Measurements from ENCODE around the gene MTSS2.

The MTSS2 gene

DNA sequence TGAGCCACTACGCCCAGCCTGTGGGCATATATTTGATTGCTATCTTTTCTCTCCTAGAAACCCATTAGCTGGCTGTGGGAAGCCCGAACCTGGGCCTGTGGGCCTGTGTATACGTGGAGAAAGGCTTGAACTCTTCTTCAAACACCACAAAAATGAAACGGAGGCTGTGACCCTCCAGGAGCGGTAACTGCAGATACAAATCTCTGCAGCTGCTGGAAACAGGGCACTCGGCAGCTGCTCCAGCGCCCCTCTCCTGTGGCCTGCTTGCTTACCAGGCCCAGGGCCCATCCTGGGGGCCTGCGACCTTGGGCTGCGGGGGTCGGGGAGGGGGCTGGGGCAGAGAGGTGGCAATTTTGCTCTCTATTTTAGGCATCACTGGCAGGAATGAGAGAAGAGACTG is 28.0 kb upstream of the MTSS2 start:
- POLR2A ChIA-PET: no interaction called here
- H3K4me3 ChIP-seq (ENCODE audit: low read depth, low read length): no peak overlapping the region
- no peaks in the 10 kb centered on the region for H3K9me3 ChIP-seq (ENCODE audit: control insufficient read depth, insufficient read depth, low read depth, low read length)
- TF ChIP-seq TCF7L2 (IDR thresholded peaks at IDR 0.05; ENCODE audit: borderline replicate concordance, low read depth, low read length): no peak
- no peak for TF ChIP-seq RBAK (tag by site-specific recombination; IDR thresholded peaks at IDR 0.05)
- TF ChIP-seq ZNF140 (tag by site-specific recombination; IDR thresholded peaks at IDR 0.05): no peak
- TF ChIP-seq, protein P1, sequence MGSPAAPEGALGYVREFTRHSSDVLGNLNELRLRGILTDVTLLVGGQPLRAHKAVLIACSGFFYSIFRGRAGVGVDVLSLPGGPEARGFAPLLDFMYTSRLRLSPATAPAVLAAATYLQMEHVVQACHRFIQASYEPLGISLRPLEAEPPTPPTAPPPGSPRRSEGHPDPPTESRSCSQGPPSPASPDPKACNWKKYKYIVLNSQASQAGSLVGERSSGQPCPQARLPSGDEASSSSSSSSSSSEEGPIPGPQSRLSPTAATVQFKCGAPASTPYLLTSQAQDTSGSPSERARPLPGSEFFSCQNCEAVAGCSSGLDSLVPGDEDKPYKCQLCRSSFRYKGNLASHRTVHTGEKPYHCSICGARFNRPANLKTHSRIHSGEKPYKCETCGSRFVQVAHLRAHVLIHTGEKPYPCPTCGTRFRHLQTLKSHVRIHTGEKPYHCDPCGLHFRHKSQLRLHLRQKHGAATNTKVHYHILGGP (tag by site-specific recombination; IDR thresholded peaks at IDR 0.05): no peak
- TF ChIP-seq ZNF561 (tag by site-specific recombination; IDR thresholded peaks at IDR 0.05; ENCODE audit: borderline replicate concordance): no peak
- TF ChIP-seq EGR2 (tag by site-specific recombination; IDR thresholded peaks at IDR 0.05; ENCODE audit: low read depth): no peak
- TF ChIP-seq ZNF175 (tag by site-specific recombination; IDR thresholded peaks at IDR 0.05): no peak
- no peak for TF ChIP-seq ZNF76 (tag by site-specific recombination; IDR thresholded peaks at IDR 0.05; ENCODE audit: borderline replicate concordance, low read depth)
- no peak for TF ChIP-seq ZNF768 (tag by site-specific recombination; IDR thresholded peaks at IDR 0.05)
- TF ChIP-seq ZNF2 (tag by site-specific recombination; IDR thresholded peaks at IDR 0.05): no peak
- no peak for TF ChIP-seq ZNF664 (tag by site-specific recombination; IDR thresholded peaks at IDR 0.05)
- peaks cover 6% of the 10 kb centered on the region; the same call in 1 of the 2 replicates for H3K4me1 ChIP-seq (ENCODE audit: control insufficient read depth, insufficient read depth, low read length)
- H3K27ac ChIP-seq (ENCODE audit: extremely low read depth, low read depth, low read length): no peak overlapping the region
- H3K36me3 ChIP-seq (ENCODE audit: control insufficient read depth in 2 of 2, insufficient read depth in 1 of 2, low read length in 2 of 2): no peaks in the 10 kb centered on the region
- CTCF ChIA-PET: no interaction called here

DNA sequence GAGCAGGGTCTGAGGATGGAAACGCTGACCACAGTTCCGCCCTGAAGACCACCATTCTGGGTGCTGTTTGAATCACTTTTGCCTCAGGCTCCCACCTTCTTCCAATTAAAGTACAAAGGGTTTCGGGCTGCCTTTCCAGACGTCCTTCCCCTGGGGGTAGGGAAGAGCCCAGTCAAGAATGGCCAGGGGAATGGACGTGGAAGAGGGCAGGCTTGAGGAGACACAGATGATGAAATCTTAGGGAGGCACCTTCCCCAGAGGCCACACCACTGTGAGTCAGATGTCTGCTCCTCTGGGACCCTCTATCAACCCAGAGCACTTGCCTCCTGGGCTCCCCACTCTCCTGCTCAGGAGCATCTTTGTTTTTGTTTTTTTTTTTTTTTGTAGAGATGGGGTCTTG is 27.5 kb upstream of the MTSS2 start:
- ChIA-PET POLR2A (no interaction called here), CTCF (no interaction called here)
- no peak for TF ChIP-seq ZNF16 (tag by site-specific recombination; IDR thresholded peaks at IDR 0.05; ENCODE audit: low read depth)
- peaks cover 6% of the 10 kb centered on the region; the same call in 1 of the 2 replicates for H3K4me1 ChIP-seq (ENCODE audit: control insufficient read depth, insufficient read depth, low read length)
- no peaks in the 10 kb centered on the region for H3K9me3 ChIP-seq (ENCODE audit: control insufficient read depth, insufficient read depth, low read depth, low read length)
- H3K27ac ChIP-seq (ENCODE audit: extremely low read depth, low read depth, low read length): no peak overlapping the region
- no peaks in the 10 kb centered on the region for H3K36me3 ChIP-seq (ENCODE audit: control insufficient read depth in 2 of 2, insufficient read depth in 1 of 2, low read length in 2 of 2)
- no peak overlapping the region for H3K4me3 ChIP-seq (ENCODE audit: low read depth, low read length)

DNA sequence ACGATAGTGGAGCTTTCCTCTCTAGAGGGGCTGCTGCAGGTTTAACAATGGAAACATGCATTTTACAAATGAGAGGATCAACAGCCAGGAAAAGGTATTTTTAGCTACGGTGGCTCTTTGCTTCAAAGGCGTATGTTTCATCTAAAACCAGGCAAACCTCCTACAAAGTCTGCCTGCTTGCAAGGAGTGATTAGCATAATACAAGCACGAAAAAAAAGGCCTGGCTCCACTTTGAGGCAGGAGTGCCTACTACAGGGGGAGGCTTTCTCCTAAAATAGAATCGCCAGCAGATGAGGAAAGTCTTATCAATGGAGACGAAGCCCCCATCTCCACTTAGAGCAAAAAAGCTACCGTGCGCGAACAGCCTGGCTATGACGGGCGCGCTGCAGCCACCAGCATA is 27.1 kb upstream of the MTSS2 start:
- ChIA-PET CTCF (no interaction called here), POLR2A (no interaction called here)

More for the DNA sequence above, 27.1 kb upstream of the MTSS2 start:
- Histone ChIP-seq H3K4me1 (ENCODE audit: control insufficient read depth, insufficient read depth, low read length) (peaks cover 6% of the 10 kb centered on the region; the same call in 1 of the 2 replicates), H3K27ac (ENCODE audit: extremely low read depth, low read depth, low read length) (no peak overlapping the region), H3K4me3 (ENCODE audit: low read depth, low read length) (no peak overlapping the region), H3K9me3 (ENCODE audit: control insufficient read depth, insufficient read depth, low read depth, low read length) (no peaks in the 10 kb centered on the region), H3K36me3 (ENCODE audit: control insufficient read depth in 2 of 2, insufficient read depth in 1 of 2, low read length in 2 of 2) (no peaks in the 10 kb centered on the region)
- TF ChIP-seq, protein P2, sequence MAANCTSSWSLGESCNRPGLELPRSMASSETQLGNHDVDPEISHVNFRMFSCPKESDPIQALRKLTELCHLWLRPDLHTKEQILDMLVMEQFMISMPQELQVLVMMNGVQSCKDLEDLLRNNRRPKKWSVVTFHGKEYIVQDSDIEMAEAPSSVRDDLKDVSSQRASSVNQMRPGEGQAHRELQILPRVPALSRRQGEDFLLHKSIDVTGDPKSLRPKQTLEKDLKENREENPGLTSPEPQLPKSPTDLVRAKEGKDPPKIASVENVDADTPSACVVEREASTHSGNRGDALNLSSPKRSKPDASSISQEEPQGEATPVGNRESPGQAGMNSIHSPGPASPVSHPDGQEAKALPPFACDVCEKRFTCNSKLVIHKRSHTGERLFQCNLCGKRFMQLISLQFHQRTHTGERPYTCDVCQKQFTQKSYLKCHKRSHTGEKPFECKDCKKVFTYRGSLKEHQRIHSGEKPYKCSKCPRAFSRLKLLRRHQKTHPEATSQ (tag by site-specific recombination; IDR thresholded peaks at IDR 0.05): no peak
- no peak for TF ChIP-seq HOXA7 (CRISPR knock-in tag; IDR thresholded peaks at IDR 0.05; ENCODE audit: borderline replicate concordance)
- TF ChIP-seq, protein P3, sequence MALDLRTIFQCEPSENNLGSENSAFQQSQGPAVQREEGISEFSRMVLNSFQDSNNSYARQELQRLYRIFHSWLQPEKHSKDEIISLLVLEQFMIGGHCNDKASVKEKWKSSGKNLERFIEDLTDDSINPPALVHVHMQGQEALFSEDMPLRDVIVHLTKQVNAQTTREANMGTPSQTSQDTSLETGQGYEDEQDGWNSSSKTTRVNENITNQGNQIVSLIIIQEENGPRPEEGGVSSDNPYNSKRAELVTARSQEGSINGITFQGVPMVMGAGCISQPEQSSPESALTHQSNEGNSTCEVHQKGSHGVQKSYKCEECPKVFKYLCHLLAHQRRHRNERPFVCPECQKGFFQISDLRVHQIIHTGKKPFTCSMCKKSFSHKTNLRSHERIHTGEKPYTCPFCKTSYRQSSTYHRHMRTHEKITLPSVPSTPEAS (tag by site-specific recombination; IDR thresholded peaks at IDR 0.05): no peak
- no peak for TF ChIP-seq ZFP37 (tag by site-specific recombination; IDR thresholded peaks at IDR 0.05)
- no peak for TF ChIP-seq RBAK (tag by site-specific recombination; IDR thresholded peaks at IDR 0.05)
- TF ChIP-seq, protein P4, sequence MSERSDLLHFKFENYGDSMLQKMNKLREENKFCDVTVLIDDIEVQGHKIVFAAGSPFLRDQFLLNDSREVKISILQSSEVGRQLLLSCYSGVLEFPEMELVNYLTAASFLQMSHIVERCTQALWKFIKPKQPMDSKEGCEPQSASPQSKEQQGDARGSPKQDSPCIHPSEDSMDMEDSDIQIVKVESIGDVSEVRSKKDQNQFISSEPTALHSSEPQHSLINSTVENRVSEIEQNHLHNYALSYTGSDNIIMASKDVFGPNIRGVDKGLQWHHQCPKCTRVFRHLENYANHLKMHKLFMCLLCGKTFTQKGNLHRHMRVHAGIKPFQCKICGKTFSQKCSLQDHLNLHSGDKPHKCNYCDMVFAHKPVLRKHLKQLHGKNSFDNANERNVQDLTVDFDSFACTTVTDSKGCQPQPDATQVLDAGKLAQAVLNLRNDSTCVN (tag by site-specific recombination; optimal IDR thresholded peaks at IDR 0.05): no peak
- TF ChIP-seq SP2 (tag by site-specific recombination; IDR thresholded peaks at IDR 0.05): no peak
- TF ChIP-seq ZNF23 (tag by site-specific recombination; IDR thresholded peaks at IDR 0.05; ENCODE audit: borderline replicate concordance): no peak
- no peak for TF ChIP-seq ZFP3 (tag by site-specific recombination; IDR thresholded peaks at IDR 0.05; ENCODE audit: low read depth)
- TF ChIP-seq ZNF548 (tag by site-specific recombination; IDR thresholded peaks at IDR 0.05): no peak
- no peak for TF ChIP-seq BCL11B (tag by site-specific recombination; IDR thresholded peaks at IDR 0.05; ENCODE audit: low read depth)
- TF ChIP-seq ZNF366 (tag by site-specific recombination; conservative IDR thresholded peaks at IDR 0.05): no peak
- no peak for TF ChIP-seq ZNF121 (tag by site-specific recombination; IDR thresholded peaks at IDR 0.05)
